ENCODE measurements around the gene LMAN1L. TPM values are rescaled to one million over a fixed set of nuclear protein-coding genes. Genes with fewer than 3 reads are reported as not detected.

The LMAN1L gene
- total RNA-seq, 2 donors from 2014 or later, result 72.9 to 110 TPM

GRCh38 chr15:74789741-74790079 lies 22.9 kb upstream of the LMAN1L start:
- DNase-seq (no peak), ATAC-seq (no peak)
- intact Hi-C loops (cut with DNase I), result loop anchor here in 1 of 2 donors (10.0 kb wide), 2 partner anchors 45 to 115 kb away; partner anchors contain the start of gene FAM219B

- ATAC-seq (peak; percentile 39 to 44), DNase-seq (peak; percentile 87)
- intact Hi-C loops (cut with DNase I), result no loop called here
Observed at GRCh38 chr15:74790080-74790916, 22.3 kb upstream of the LMAN1L start.

GRCh38 chr15:74791007-74791406 lies 21.6 kb upstream of the LMAN1L start:
- DNase-seq, result no peak
- ATAC-seq, result no peak
- intact Hi-C loops (cut with DNase I), result no loop called here

GRCh38 chr15:74791667-74792066 lies 21.0 kb upstream of the LMAN1L start:
- DNase-seq (no peak), ATAC-seq (no peak)
- intact Hi-C loops (cut with DNase I), result no loop called here

GRCh38 chr15:74792227-74793016 lies 20.2 kb upstream of the LMAN1L start:
- intact Hi-C loops (cut with DNase I), result no loop called here
- ATAC-seq (no peak), DNase-seq (no peak)

- no peak for DNase-seq
- intact Hi-C loops (cut with DNase I), result no loop called here
- no peak for ATAC-seq
Observed at GRCh38 chr15:74793135-74794028, 19.3 kb upstream of the LMAN1L start.

DNA sequence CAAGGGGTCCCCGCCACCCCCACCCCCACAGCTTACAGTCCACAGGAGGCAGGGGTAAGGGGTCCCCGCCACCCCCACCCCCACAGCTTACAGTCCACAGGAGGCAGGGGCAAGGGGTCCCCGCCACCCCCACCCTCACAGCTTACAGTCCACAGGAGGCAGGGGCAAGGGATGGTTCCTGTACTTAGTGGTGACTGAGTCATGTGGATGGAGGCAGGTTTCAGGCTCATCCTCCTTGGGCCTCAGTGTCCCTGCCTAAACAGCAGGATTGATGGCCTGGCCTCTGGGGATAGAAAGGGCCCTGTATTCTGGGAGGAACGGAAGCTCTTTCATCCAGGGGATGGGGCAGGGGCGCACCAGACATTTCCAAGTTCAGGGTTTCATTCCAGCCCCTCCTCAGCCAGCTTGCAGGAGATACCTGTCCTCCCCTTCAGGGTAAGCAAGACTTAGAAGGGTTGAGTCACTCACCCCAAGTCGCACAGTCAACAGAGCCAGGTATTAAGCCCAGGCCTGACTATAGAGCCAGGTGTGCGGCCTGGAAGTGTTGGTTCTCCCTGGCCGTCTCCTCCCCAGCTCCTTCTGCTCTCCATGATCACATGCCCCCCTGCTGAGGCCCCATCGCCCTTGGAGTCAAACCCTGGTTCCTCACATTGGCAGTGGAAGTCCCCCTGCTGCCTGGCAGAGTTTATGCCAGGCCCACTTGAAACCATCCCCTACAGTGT lies 18.2 kb upstream of the LMAN1L start:
- DNase-seq, result no peak
- ATAC-seq, result no peak
- intact Hi-C loops (cut with DNase I), result no loop called here

DNA sequence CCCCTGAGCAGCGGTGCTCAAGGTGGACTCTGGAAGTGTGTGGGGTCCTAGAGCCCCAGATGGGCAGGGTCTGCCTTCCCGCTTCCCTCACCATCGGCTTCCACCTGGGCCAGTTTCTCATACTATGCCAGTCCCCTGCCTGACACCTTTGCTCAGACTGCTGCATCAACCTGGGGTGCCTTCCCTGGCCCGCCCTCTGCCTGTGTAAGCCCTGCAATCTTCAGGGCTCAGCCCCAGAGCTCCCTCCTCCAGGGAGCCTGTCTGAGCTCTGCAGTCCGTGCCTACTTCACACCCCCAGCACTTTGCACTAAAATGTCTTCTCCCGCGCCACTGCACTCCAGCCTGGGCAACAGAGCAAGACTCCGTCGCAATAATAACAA lies 17.7 kb upstream of the LMAN1L start:
- ATAC-seq, result no peak
- no peak for DNase-seq
- intact Hi-C loops (cut with DNase I), result no loop called here

DNA sequence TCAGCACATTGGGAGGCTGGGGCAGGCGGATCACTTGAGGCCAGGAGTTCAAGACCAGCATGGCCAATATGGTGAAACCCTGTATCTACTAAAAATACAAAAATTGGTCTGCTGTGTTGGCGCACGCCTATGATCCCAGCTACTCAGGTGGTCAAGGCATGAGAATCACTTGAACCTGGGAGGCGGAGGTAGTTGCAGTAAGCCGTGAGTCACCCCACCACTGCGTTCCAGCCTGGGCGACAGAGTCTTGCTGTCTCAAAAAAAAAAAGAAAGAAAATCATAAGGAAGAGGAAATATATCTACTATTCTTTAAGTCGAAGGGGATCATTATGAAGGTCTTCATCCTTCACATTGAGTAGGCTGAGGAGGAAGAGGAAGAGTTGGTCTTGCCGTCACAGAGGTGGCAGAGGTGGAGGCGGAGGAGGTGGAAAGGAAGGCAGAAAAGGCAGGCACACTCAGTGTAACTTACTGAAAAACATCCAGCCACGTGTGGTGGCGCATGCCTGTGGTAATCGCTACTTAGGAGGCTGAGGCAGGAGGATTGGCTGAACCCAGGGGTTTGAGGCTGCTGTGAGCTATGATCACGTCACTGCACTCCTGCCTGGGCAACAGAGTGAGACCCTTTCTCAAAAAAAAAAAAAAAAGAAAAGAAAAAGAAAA lies 16.5 kb upstream of the LMAN1L start:
- no peak for ATAC-seq
- intact Hi-C loops (cut with DNase I), result no loop called here
- no peak for DNase-seq

DNA sequence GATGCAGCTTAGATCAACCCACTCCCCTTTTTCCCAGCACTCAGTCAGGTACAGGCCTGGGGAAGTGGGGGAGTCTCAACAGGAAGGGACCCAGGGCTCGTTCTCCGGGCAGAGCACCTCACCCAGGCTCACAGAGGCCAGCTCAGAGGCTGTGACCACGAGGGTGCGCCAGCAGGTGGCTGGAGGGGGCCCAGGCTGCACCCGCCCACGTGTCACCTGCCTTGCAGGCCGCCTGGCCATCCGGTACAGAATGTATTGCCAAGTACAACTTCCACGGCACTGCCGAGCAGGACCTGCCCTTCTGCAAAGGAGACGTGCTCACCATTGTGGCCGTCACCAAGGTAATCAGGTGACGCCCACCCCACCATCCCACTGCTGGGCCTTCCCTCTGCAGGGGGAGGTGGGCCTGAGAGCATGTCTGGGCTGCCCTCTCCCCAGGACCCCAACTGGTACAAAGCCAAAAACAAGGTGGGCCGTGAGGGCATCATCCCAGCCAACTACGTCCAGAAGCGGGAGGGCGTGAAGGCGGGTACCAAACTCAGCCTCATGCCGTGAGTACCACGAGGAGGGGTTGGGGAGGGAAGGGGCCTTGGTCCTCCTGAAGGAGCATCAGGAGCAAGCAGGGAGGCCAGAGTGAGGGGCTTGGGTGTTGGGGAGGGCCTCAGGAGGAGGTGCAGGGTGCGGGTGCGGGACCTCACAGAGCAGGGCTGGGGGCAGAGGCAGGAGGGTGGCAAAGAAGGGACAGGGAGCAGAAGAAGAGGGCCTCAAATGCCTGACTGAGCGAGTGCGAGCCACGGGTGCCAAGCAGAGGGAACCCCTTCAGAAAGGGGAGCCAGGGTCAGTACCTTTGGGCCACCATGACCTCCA lies 14.0 kb upstream of the LMAN1L start:
- intact Hi-C loops (cut with DNase I), result no loop called here
- ATAC-seq (peak; percentile 24 to 28), DNase-seq (no peak)

- intact Hi-C loops (cut with DNase I), result no loop called here
- ATAC-seq, result no peak
- DNase-seq, result no peak
Observed at GRCh38 chr15:74799255-74799855, 13.3 kb upstream of the LMAN1L start.

GRCh38 chr15:74799856-74800558 lies 12.6 kb upstream of the LMAN1L start:
- peak; percentile 87 to 90 for ATAC-seq
- intact Hi-C loops (cut with DNase I), result loop anchor here in 1 of 2 donors (1.0 kb wide), 1 partner anchor 29 kb away; no protein-coding TSS in a partner anchor
- DNase-seq, result peak; percentile 78

GRCh38 chr15:74800559-74801094 lies 12.0 kb upstream of the LMAN1L start:
- DNase-seq, result no peak
- intact Hi-C loops (cut with DNase I), result loop anchor here in 1 of 2 donors (1.0 kb wide), 1 partner anchor 29 kb away; no protein-coding TSS in a partner anchor
- ATAC-seq, result peak in 1 of 2 donors; percentile 4

- DNase-seq (no peak), ATAC-seq (no peak)
- intact Hi-C loops (cut with DNase I), result no loop called here
Observed at GRCh38 chr15:74801311-74801997, 11.2 kb upstream of the LMAN1L start.

DNA sequence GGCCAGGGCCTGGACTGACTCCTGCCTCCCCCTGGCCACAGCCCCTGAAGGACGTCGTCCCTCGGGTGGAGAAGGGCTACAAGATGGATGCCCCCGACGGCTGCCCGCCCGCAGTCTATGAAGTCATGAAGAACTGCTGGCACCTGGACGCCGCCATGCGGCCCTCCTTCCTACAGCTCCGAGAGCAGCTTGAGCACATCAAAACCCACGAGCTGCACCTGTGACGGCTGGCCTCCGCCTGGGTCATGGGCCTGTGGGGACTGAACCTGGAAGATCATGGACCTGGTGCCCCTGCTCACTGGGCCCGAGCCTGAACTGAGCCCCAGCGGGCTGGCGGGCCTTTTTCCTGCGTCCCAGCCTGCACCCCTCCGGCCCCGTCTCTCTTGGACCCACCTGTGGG lies 10.3 kb upstream of the LMAN1L start:
- ATAC-seq (no peak), DNase-seq (no peak)
- intact Hi-C loops (cut with DNase I), result no loop called here
